GM18511 (cell line): ENCODE results near the gene FBXO31.

ENCODE experiments used
- ATAC-seq: cut with Tn5 transposase; IDR thresholded peaks from one replicate; pipeline ENCODE4 v1.9.1; 2021; ENCODE audit warnings: mild to moderate bottlenecking, moderate library complexity; ENCODE audit not compliant: unreplicated experiment

The FBXO31 gene

GRCh38 chr16:87293990-87294389 lies 89.6 kb downstream of the FBXO31 start:
- ATAC-seq = no peak

- no peak for ATAC-seq
These were observed 91.6 kb downstream of the FBXO31 start for GRCh38 chr16:87291944-87292343.

GRCh38 chr16:87288753-87289362 lies 94.7 kb downstream of the FBXO31 start:
- no peak for ATAC-seq

- no peak for ATAC-seq
These were observed 96.5 kb downstream of the FBXO31 start for GRCh38 chr16:87286839-87287626.

GRCh38 chr16:87284183-87284582 lies 99.4 kb downstream of the FBXO31 start:
- no peak for ATAC-seq

- ATAC-seq = no peak
These were observed 104.4 kb downstream of the FBXO31 start for GRCh38 chr16:87279094-87279658.

GRCh38 chr16:87278191-87279093 lies 105.1 kb downstream of the FBXO31 start:
- no peak for ATAC-seq
